HepG2 (cell line): ENCODE measurements around the gene ATP6V0E1.

Source experiments
- EZH2 ChIP-seq: conservative IDR thresholded peaks from 2 replicates; pipeline ENCODE4 v1.6.1; 2012; ENCODE audit warnings: mild to moderate bottlenecking, low read depth, low read length, moderate library complexity
- HNRNPUL1 ChIP-seq: fragments of 200-400 bp; formaldehyde crosslinking; IDR thresholded peaks from 2 replicates; pipeline ENCODE4 v1.6.1; 2017; ENCODE audit warnings: low read depth, mild to moderate bottlenecking, low read length, moderate library complexity
- PRPF4 ChIP-seq: fragments of 200-400 bp; formaldehyde crosslinking; IDR thresholded peaks from 2 replicates; pipeline ENCODE4 v1.6.1; 2016; ENCODE audit warnings: low read length, low read depth; ENCODE audit not compliant: poor library complexity, severe bottlenecking
- SIN3A ChIP-seq: IDR thresholded peaks from 2 replicates; pipeline ENCODE4 v1.6.1; 2011; ENCODE audit warnings: low read depth, mild to moderate bottlenecking, control low read depth, low read length, borderline replicate concordance
- SP1 ChIP-seq, 2 experiments: fragments of 450-650 bp in 1 of 2; sonication (generic) in 1 of 2; formaldehyde crosslinking in 1 of 2; IDR thresholded peaks; 2 replicates each; pipeline versions ENCODE4 v1.4.0 to v1.6.1; 2016 to 2020; ENCODE audit warnings: missing genetic modification reagents in 1 of 2
- SP5 ChIP-seq: IDR thresholded peaks from 2 replicates; pipeline ENCODE4 v1.6.1; 2016; ENCODE audit warnings: low read depth, borderline replicate concordance
- STAT5B ChIP-seq: sonication (generic); formaldehyde crosslinking; IDR thresholded peaks from 2 replicates; pipeline ENCODE4 v1.4.0; 2020; ENCODE audit warnings: missing genetic modification reagents
- TAF1 ChIP-seq: sonication (generic); formaldehyde crosslinking; IDR thresholded peaks from 2 replicates; pipeline ENCODE4 v1.4.0; 2020; ENCODE audit warnings: missing genetic modification reagents
- TCF7L2 ChIP-seq: IDR thresholded peaks from 2 replicates; pipeline ENCODE4 v1.6.1; 2011; ENCODE audit warnings: mild to moderate bottlenecking, low read depth, low read length, moderate library complexity
- ZNF124 ChIP-seq: sonication (generic); formaldehyde crosslinking; IDR thresholded peaks from 2 replicates; pipeline ENCODE4 v1.4.0; 2020; ENCODE audit warnings: missing genetic modification reagents
- ZNF572 ChIP-seq: sonication (generic); formaldehyde crosslinking; IDR thresholded peaks from 2 replicates; pipeline ENCODE4 v1.5.1; 2020; ENCODE audit warnings: mild to moderate bottlenecking, missing genetic modification reagents
- ZNF737 ChIP-seq: sonication (generic); formaldehyde crosslinking; IDR thresholded peaks from 2 replicates; pipeline ENCODE4 v1.5.0; 2020; ENCODE audit warnings: missing genetic modification reagents, mild to moderate bottlenecking, borderline replicate concordance
- TF ChIP-seq, protein P1 (sequence below): sonication (generic); formaldehyde crosslinking; IDR thresholded peaks from 2 replicates; pipeline ENCODE4 v1.8.1; 2022; ENCODE audit warnings: low read depth, mild to moderate bottlenecking, missing genetic modification reagents
- TF ChIP-seq, protein P2 (sequence below): sonication (generic); formaldehyde crosslinking; IDR thresholded peaks from 2 replicates; pipeline ENCODE4 v1.9.0; 2021; ENCODE audit warnings: missing genetic modification reagents, borderline replicate concordance

- no peak for TF ChIP-seq SIN3A
- TF ChIP-seq STAT5B (CRISPR knock-in tag), result no peak
- no peak for TF ChIP-seq SP5
- TF ChIP-seq, protein P1, sequence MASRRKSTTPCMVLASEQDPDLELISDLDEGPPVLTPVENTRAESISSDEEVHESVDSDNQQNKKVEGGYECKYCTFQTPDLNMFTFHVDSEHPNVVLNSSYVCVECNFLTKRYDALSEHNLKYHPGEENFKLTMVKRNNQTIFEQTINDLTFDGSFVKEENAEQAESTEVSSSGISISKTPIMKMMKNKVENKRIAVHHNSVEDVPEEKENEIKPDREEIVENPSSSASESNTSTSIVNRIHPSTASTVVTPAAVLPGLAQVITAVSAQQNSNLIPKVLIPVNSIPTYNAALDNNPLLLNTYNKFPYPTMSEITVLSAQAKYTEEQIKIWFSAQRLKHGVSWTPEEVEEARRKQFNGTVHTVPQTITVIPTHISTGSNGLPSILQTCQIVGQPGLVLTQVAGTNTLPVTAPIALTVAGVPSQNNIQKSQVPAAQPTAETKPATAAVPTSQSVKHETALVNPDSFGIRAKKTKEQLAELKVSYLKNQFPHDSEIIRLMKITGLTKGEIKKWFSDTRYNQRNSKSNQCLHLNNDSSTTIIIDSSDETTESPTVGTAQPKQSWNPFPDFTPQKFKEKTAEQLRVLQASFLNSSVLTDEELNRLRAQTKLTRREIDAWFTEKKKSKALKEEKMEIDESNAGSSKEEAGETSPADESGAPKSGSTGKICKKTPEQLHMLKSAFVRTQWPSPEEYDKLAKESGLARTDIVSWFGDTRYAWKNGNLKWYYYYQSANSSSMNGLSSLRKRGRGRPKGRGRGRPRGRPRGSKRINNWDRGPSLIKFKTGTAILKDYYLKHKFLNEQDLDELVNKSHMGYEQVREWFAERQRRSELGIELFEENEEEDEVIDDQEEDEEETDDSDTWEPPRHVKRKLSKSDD (CRISPR knock-in tag), result no peak
- no peak for TF ChIP-seq SP1 (IDR thresholded peaks at IDR 0.05)
- no peak for TF ChIP-seq SP1 (CRISPR knock-in tag; IDR thresholded peaks at IDR 0.05)
- no peak for TF ChIP-seq EZH2
- TF ChIP-seq, protein P2, sequence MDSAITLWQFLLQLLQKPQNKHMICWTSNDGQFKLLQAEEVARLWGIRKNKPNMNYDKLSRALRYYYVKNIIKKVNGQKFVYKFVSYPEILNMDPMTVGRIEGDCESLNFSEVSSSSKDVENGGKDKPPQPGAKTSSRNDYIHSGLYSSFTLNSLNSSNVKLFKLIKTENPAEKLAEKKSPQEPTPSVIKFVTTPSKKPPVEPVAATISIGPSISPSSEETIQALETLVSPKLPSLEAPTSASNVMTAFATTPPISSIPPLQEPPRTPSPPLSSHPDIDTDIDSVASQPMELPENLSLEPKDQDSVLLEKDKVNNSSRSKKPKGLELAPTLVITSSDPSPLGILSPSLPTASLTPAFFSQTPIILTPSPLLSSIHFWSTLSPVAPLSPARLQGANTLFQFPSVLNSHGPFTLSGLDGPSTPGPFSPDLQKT (CRISPR knock-in tag), result no peak
- TF ChIP-seq ZNF572, result no peak
- no peak for TF ChIP-seq HNRNPUL1
- TF ChIP-seq PRPF4, result no peak
- no peak for TF ChIP-seq ZNF124 (CRISPR knock-in tag)
- TF ChIP-seq TAF1 (CRISPR knock-in tag), result no peak
- no peak for TF ChIP-seq ZNF737 (CRISPR knock-in tag)
- TF ChIP-seq TCF7L2, result no peak
These were observed 17.8 kb downstream of the ATP6V0E1 start for GRCh38 chr5:173001229-173001841.
